Globus pallidus (tissue), 1 donor: ENCODE data around the gene MT1M.

ENCODE experiments used
- DNase-seq: peaks from one replicate; pipeline ENCODE4 v3.0.0-alpha.2; 2015; ENCODE audit warnings: low spot score

MT1M gene

GRCh38 chr16:56628486-56629350 is 3.7 kb upstream of the MT1M start:
- no peak for DNase-seq

- DNase-seq: no peak
Observed at GRCh38 chr16:56629531-56629930, 2.9 kb upstream of the MT1M start.

GRCh38 chr16:56630134-56630533 is 2.3 kb upstream of the MT1M start:
- no peak for DNase-seq

GRCh38 chr16:56631197-56631596 is 1.3 kb upstream of the MT1M start:
- no peak for DNase-seq

- DNase-seq: no peak
Observed at GRCh38 chr16:56631832-56632155, 665 bp upstream of the MT1M start.

GRCh38 chr16:56632848-56633365 is 448 bp downstream of the MT1M start:
- DNase-seq: no peak

- no peak for DNase-seq
Observed at GRCh38 chr16:56633535-56633934, 1.1 kb downstream of the MT1M start.

GRCh38 chr16:56634715-56635440 is 2.4 kb downstream of the MT1M start:
- no peak for DNase-seq

- no peak for DNase-seq
Observed at GRCh38 chr16:56635441-56635967, 3.0 kb downstream of the MT1M start.

GRCh38 chr16:56636616-56637413 is 4.4 kb downstream of the MT1M start:
- DNase-seq: no peak

GRCh38 chr16:56637814-56638750 is 5.6 kb downstream of the MT1M start, which contains the start of gene MT1A:
TSS of gene MT1A (plus strand) at chr16:56638666. CDS start at chr16:56638739, 73 bp downstream.
- no peak for DNase-seq

GRCh38 chr16:56639045-56639444 is 6.6 kb downstream of the MT1M start:
- no peak for DNase-seq

GRCh38 chr16:56640076-56640475 is 7.6 kb downstream of the MT1M start:
- no peak for DNase-seq

GRCh38 chr16:56641166-56641565 is 8.7 kb downstream of the MT1M start:
- no peak for DNase-seq

- DNase-seq: no peak
Observed at GRCh38 chr16:56643080-56643778, 10.8 kb downstream of the MT1M start.

GRCh38 chr16:56643833-56644232 is 11.4 kb downstream of the MT1M start:
- DNase-seq: no peak

- DNase-seq: no peak
Observed at GRCh38 chr16:56645311-56645710, 12.9 kb downstream of the MT1M start.

GRCh38 chr16:56645838-56646237 is 13.4 kb downstream of the MT1M start:
- DNase-seq: no peak

- no peak for DNase-seq
Observed at GRCh38 chr16:56647641-56648431, 15.4 kb downstream of the MT1M start.
